ENCODE measurements around the gene TTC39B.

GRCh38 chr9:15276328-15276938, 30.6 kb downstream of the TTC39B start:
- TF ChIP-seq JUN (IDR thresholded peaks at IDR 0.05; ENCODE audit: borderline replicate concordance, insufficient read depth, insufficient read length, low read depth) = no peak
- no peak for TF ChIP-seq EZH2 (IDR thresholded peaks at IDR 0.05; ENCODE audit: borderline replicate concordance, low read depth, low read length, severe bottlenecking)
- TF ChIP-seq CTCF (IDR thresholded peaks at IDR 0.05; ENCODE audit: extremely low read depth in 1 of 2, insufficient read depth in 1 of 2, low read depth in 1 of 2, low read length in 2 of 2) = no peak
- TF ChIP-seq POLR2AphosphoS5 (IDR thresholded peaks at IDR 0.05; ENCODE audit: insufficient read depth, low read depth, low read length) = no peak

All from endothelial cell of umbilical vein (primary cell).